Middle frontal gyrus (tissue), 1 donor: ENCODE measurements around the gene NOL4L.

ENCODE experiments used
- DNase-seq: peaks from one replicate; pipeline ENCODE4 v3.0.0-alpha.2; 2015; ENCODE audit warnings: low spot score; ENCODE audit errors: extremely low spot score

Gene NOL4L

GRCh38 chr20:32560989-32561830, 23.9 kb downstream of the NOL4L start:
- DNase-seq: no peak

GRCh38 chr20:32560482-32560988, 24.6 kb downstream of the NOL4L start:
- DNase-seq: no peak

- DNase-seq: no peak
These were observed 25.3 kb downstream of the NOL4L start for GRCh38 chr20:32559753-32560380.

GRCh38 chr20:32559205-32559752, 25.9 kb downstream of the NOL4L start:
- DNase-seq: no peak

GRCh38 chr20:32558526-32558925, 26.6 kb downstream of the NOL4L start:
- DNase-seq: no peak

GRCh38 chr20:32557319-32557718, 27.8 kb downstream of the NOL4L start:
- no peak for DNase-seq

GRCh38 chr20:32556312-32557184, 28.6 kb downstream of the NOL4L start:
- no peak for DNase-seq

- DNase-seq: no peak
These were observed 29.5 kb downstream of the NOL4L start for GRCh38 chr20:32555584-32555983.

GRCh38 chr20:32554965-32555289, 30.2 kb downstream of the NOL4L start:
- DNase-seq: no peak

GRCh38 chr20:32553618-32554017, 31.5 kb downstream of the NOL4L start:
- no peak for DNase-seq

- DNase-seq: no peak
These were observed 33.4 kb downstream of the NOL4L start for GRCh38 chr20:32551693-32552092.

GRCh38 chr20:32549842-32550241, 35.3 kb downstream of the NOL4L start:
- no peak for DNase-seq

- no peak for DNase-seq
These were observed 37.4 kb downstream of the NOL4L start for GRCh38 chr20:32547753-32548034.

GRCh38 chr20:32546918-32547752, 38.0 kb downstream of the NOL4L start:
- no peak for DNase-seq

GRCh38 chr20:32544893-32545840, 40.0 kb downstream of the NOL4L start:
- no peak for DNase-seq

- no peak for DNase-seq
These were observed 40.8 kb downstream of the NOL4L start for GRCh38 chr20:32544260-32544722.

GRCh38 chr20:32543570-32544259, 41.4 kb downstream of the NOL4L start:
- DNase-seq: no peak

- DNase-seq: no peak
These were observed 42.9 kb downstream of the NOL4L start for GRCh38 chr20:32542259-32542615.
